Left colon (tissue), 2 donors: ENCODE data around the gene ZMIZ1. TPM values are rescaled to one million over a fixed set of nuclear protein-coding genes. Genes with fewer than 3 reads are reported as not detected.

Source experiments
- ATAC-seq: fragments of 200-7000 bp; cut with Tn5 transposase; one replicate; pipeline ENCODE4 v1.9.1; 2020; ENCODE audit warnings: mild to moderate bottlenecking, moderate library complexity
- DNase-seq, 2 donors: peaks; one replicate each; pipeline ENCODE4 v3.0.0-alpha.2; 2020
- intact Hi-C, 2 donors: fragments of 100-400 bp; cut with DNase I in 1 of 2; cut with micrococcal nuclease in 1 of 2; formaldehyde crosslinking; loops; one replicate each; pipeline versions ENCODE4 v1.11.2 to v1.14.0; 2022; cut with DNase I, micrococcal nuclease
- total RNA-seq, 2 donors: library from RNA; stranded (reverse); fragmentation: NEBNext Ultra II Directional; extraction: Animal tissue kit (Norgen Biotek cat#: 25700); gene quantifications; one replicate each; pipeline ENCODE4 v1.2.1, GENCODE V29; 2021
- donor health status: DM: no; HTN: no; CAD: no.
- donor health status: DM: yes; HTN: yes; CAD: no.

The ZMIZ1 gene
- total RNA-seq, 2 donors from 2014 or later, result 50.7 to 63.9 TPM

GRCh38 chr10:79185067-79185774 is 116.5 kb downstream of the ZMIZ1 start:
- no peak for DNase-seq
- ATAC-seq, result no peak

DNA sequence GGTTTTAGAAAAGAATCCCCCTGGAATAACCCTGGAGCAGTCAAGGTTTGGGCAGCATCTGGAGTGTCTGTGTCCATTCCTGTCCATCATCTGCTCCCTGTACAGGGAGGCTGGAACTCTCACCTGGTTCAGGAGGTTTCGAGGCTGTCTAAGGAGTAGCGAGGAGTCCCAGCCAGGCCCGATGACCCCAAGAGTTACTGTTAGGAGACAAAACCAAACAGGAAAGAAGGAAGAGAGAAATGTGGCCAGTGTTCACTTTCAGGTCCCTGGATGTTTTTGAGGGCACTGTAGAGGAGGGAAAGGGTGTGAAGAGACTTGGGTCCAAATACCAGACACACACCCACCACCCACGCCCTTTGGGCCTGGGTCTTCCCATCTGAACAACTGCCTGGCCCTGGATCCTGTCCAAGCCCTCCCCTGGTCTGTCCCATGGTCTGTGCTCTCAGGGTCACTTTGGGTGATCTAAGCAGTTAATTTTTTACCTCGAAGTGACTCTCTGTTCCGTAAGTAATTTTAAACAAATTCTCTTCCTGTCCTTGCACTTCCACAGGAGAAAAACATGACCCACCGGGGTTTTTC is 117.1 kb downstream of the ZMIZ1 start:
- no peak for DNase-seq
- ATAC-seq, result no peak
- intact Hi-C loops, result no loop called here

More at GRCh38 chr10:79185067-79185774, 116.5 kb downstream of the ZMIZ1 start:
- intact Hi-C loops, result no loop called here

- ATAC-seq, result no peak
- no peak for DNase-seq
- intact Hi-C loops, result no loop called here
Measured at GRCh38 chr10:79186486-79187120, 117.8 kb downstream of the ZMIZ1 start.

- ATAC-seq (no peak), DNase-seq (no peak)
- intact Hi-C loops, result no loop called here
Measured at GRCh38 chr10:79187121-79187940, 118.6 kb downstream of the ZMIZ1 start.

DNA sequence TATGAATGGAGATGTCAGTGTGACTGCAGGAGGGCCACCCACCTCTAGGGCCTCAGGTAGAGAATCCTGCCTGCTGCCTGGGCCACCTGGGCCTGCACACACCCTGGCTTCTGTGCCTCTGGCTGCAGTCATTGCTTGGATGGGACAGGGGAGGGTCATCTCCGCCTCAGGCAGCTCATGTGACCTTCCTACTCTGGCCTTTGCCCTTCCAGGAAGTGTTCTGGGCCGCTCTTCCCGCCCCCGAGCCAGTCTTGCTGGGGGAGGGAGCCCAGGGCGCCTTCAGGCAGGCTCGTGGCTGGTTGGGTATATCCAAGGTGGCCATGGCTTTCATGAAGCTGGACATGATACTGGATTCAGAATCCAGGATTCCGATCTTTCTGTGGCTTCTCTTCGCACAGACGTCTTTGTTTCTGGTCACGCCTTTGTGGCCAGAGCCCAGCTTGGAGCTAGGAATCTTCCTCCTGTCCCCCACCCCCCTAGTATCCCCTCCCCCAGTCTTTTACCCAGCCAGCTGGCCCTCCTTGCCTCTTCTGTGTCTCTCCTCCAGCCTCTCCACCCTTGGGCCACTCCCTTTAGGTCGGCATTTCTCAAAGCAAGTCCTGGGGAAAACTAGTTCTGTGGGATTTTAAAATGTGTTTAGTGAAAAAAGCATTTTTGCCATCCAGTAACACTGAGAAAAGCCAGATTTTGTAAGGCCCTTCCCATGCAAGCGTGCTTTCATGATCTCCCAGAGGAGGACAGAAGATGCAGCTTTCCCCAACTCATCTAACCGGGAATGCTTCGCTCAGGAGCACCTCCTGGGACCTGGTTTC is 119.6 kb downstream of the ZMIZ1 start:
- intact Hi-C loops, result no loop called here
- ATAC-seq, result peak; percentile 87
- peak; percentile 44 to 70 for DNase-seq

DNA sequence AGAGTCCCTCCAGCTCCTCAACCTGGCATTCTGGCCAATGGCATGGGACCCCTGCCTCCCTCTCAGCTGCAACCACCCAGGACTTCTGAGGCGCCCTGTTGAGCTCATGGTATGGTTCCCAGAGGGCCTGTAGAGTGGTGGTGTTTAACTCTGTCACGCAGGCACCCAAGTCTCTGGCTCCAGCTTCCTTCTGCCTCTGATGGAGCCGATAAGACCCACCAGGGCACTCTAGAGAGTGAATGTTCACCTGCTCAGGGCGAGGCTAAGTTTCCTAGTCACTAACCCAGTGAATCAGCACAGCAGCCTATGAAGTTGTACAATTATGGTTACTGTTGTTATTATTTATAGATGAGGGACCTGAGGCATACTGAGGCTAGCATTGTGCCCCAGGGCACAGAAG is 120.4 kb downstream of the ZMIZ1 start:
- DNase-seq, result no peak
- intact Hi-C loops, result no loop called here
- no peak for ATAC-seq

DNA sequence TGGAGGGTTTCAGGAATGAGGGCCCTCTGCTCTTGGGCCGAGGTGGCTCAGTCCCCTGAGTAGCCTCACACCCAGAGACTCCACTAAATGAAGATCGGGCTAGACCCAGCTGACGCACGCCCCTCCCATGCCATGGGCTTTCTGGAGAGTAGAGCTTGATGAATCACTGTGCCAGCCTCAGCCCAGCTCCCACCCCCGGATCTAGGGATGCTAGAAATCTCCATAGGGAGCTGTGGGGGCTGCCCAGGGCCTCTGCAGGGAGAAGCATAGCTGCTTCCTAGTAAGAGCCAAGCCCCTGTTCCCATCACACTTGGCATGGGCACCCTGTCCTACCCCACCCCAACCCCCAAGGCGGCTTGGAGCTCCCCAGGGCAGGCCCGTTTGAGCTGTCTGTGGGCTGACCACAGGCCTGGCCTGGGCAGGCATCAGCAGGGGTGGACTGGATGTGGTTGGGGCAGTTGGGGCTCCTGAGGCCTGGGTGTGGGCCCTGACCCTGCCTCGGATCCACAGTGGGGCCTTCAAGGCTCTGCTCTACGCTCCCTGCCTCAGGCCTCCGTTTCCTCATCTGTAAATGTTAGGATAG is 121.2 kb downstream of the ZMIZ1 start:
- intact Hi-C loops, result loop anchor here (10.0 kb wide), 2 partner anchors 975 to 1145 kb away; no protein-coding TSS in a partner anchor
- ATAC-seq (no peak), DNase-seq (no peak)

GRCh38 chr10:79190740-79191261 is 122.0 kb downstream of the ZMIZ1 start:
- ATAC-seq (no peak), DNase-seq (no peak)
- intact Hi-C loops, result loop anchor here (10.0 kb wide), 2 partner anchors 976 to 1146 kb away; no protein-coding TSS in a partner anchor

DNA sequence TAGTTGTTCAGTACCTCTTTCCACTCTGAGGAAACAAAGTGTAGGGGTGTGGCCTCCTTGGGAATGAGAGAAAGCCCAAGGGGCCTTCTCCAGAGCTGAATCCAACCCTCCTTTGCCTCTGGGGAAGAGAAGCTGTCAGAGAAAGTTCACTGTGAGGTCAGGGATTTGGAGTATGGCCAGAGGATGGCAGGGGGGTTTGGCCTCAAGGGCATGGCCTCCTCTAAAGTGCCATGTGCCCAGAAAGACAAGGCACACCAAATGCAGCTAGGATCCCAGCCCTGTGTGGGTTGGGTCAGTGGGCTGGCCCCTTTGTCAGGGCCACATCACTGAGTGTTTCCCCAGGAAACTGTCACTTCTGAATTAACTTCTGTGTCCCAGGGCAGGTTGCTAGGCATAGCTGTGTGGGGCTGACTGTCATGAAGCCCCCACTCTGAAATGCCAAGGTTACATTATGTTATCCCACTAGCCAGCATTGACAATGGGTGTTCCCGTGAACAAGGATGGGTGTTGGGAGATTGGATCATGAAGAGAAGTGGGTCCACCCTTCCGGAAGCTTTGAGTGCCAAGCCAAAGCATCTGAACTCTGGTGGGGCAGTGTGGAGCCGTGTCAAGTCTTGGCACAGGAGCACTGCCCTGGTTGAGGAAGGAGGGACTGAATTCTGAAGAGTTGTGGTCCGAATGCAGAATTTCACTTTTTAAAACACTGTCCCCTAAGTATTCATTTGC is 123.3 kb downstream of the ZMIZ1 start:
- DNase-seq, result no peak
- ATAC-seq, result no peak
- intact Hi-C loops, result loop anchor here (10.0 kb wide), 2 partner anchors 977 to 1147 kb away; no protein-coding TSS in a partner anchor

- no peak for ATAC-seq
- intact Hi-C loops, result loop anchor here (10.0 kb wide), 2 partner anchors 978 to 1148 kb away; no protein-coding TSS in a partner anchor
- no peak for DNase-seq
Measured at GRCh38 chr10:79192677-79193003, 123.9 kb downstream of the ZMIZ1 start.

GRCh38 chr10:79193694-79194382 is 125.1 kb downstream of the ZMIZ1 start:
- ATAC-seq, result no peak
- intact Hi-C loops, result loop anchor here (10.0 kb wide), 2 partner anchors 979 to 1149 kb away; no protein-coding TSS in a partner anchor
- DNase-seq, result no peak

- ATAC-seq (peak; percentile 88), DNase-seq (peak; percentile 81 to 88)
- intact Hi-C loops, result loop anchor here (5.0 to 10.0 kb wide), 3 partner anchors 981 to 1151 kb away; no protein-coding TSS in a partner anchor
Measured at GRCh38 chr10:79195091-79195923, 126.5 kb downstream of the ZMIZ1 start.

DNA sequence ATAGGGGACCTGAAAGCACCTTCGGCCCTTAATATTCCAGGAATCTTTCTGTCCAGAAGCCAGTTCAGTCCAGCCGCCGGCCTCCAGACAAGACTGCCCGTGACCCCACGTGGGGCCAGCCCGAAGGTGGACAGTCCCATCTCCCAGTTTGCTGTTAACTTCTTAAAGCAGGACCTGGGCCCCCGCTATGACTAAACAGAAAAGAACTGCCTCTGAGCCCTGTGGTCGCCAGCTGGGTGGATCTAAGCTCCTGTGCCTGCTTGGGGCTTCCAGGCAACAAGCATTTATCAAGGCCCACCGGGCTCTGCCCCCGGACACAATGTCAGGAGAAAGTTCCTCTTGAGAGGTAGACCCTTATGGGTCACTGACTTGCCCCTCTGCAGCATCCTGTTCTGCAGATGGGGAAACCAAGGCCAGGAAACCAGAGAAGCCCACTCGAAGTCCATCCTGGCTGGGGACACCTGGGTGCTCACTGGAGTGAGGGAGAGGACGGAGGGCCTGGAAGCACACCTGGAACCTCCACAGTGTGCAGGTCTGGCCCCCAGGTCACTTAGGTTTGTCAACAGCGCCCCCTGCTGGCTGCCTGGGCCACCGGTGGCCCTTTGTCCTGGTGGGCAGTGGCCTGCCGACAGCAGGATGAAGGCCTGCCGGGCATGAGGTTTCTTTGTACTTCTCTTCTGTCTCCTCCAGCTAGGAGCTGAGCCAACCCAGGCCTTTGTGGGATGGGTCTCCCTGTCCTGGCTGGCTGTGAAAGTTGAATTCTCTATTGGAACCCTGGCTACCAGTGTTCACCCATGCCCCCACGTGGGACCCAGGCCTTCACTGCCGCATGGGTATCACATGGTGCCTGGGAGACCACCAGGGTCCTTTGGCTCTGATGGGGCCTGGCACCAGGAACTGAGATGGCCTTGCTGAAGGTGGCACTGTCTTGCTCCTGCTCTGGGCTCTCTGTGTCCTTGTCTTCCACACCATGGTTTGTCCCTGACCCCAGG is 128.0 kb downstream of the ZMIZ1 start:
- ATAC-seq (peak; percentile 65), DNase-seq (peak; percentile 66 to 86)
- intact Hi-C loops, result loop anchor here (5.0 to 10.0 kb wide), 3 partner anchors 982 to 1152 kb away; no protein-coding TSS in a partner anchor

DNA sequence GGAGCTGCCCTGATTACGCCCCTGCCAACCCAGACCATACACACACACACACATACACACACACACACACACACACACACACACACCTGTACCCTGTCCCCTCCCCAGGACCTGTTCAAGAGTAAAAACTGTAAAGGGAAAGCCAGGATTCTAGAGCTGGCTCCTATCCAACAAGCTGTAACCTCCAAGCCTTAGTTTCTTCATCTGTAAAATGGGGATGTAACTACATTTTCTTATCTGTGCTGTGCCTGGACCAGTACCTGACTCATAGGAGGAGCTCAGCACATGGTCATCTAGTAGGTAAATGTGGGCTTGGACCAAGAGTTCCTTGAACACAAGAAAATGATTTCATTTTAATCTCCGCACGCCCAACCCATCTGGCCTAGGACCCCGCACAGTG is 128.8 kb downstream of the ZMIZ1 start:
- no peak for DNase-seq
- intact Hi-C loops, result loop anchor here (5.0 to 10.0 kb wide), 3 partner anchors 983 to 1153 kb away; no protein-coding TSS in a partner anchor
- ATAC-seq, result no peak
